Epithelial cell of alveolus of lung (primary cell): ENCODE measurements around the gene SLC19A3. TPM values are rescaled to one million over a fixed set of nuclear protein-coding genes. Genes with fewer than 3 reads are reported as not detected.

Experiments
- total RNA-seq: library from RNA; depleted of rRNA; stranded (reverse); fragments of >200 nt; gene quantifications from 2 replicates; pipeline ENCODE4 v1.2.1, GENCODE V29; 2015

The SLC19A3 gene
- total RNA-seq = 1.0 and 1.9 TPM in 2 replicates

DNA sequence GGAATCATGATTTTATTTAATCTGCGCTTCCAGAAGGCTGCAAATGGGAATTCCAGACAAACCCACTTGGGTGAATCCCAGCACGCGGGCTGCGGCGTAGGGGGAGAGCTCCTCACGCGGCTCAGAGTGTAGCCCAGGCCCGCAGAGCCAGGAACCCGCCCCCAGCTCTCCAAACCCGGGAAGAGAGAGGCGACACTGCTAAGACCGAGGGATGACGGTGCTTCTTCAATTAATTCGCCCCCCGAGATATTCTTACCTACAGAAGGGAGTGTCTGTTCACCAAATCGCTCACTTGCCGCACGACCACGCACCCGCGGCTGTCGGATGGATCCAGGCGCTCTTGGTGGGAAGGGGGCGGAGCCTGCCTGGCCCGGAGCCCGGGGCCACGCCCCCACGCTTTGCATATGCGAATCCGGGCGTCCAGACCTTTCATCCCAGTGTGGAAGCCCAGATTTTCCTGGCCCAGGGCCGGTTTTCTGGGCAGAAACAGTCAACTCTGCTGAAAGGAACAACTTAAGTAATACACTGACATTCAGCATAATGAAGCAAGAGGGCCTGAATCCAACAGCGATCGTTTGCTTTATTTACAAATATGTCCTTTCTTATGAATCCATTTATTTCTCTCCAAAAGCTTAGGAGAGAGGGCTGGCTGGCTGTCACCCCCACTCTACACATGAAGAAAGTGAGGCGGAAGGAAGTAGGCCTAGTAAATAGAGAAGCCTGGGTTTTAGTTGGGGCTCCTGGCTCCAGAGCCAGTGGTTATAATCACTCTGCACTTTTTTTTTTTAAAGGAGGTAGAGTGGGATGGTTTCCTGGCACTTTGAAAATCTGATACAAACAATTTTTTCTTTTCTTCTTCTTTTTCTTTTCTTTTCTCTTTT, at the start of gene SLC19A3:
Gene SLC19A3 (minus strand): TSS at position 342 of the 881 bp plus-strand sequence. CDS start 15,710 bp downstream, outside the sequence.

DNA sequence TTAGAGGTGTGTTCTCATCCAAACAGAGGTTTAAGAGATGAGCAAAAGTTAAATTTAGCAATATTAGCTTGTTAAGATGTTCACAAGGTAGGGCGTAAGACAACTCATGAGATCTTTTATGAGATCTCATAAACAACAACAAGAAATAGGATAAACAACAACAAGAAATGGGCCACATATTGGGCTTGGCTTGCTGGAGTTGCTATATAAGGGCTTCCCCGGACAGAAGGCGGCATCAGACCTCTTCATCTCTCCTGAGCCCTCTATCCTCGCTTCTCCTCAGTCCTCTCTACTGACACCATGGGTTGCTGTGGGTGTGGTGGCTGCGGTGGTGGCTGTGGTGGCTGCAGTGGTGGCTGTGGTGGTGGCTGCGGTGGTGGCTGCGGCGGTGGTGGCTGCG, 27.8 kb upstream of the SLC19A3 start, which contains the start of gene SCYGR8:
Gene SCYGR8 (plus strand): TSS at position 301 of the 400 bp plus-strand sequence. CDS start 0 bp downstream, at position 301.

DNA sequence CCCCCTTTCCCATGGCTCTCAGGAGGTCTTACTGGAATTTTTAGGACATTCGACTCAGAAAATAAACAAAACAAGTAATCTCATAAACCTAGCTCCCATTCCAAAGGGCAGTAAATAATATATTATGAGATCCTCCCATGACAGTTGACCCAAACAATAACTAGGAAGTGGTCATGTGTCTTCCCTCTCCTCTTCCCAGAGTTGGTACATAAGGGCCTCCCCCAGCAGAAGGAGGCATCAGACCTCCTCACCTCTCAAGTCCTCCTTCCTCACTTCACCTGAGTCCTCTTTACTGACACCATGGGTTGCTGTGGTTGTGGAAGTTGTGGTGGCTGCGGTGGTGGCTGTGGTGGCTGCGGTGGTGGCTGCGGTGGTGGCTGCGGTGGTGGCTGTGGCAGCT, 10.2 kb upstream of the SLC19A3 start, which contains the start of gene SCYGR7:
Gene SCYGR7 (plus strand): TSS at position 301 of the 400 bp plus-strand sequence. CDS start 0 bp downstream, at position 301.

DNA sequence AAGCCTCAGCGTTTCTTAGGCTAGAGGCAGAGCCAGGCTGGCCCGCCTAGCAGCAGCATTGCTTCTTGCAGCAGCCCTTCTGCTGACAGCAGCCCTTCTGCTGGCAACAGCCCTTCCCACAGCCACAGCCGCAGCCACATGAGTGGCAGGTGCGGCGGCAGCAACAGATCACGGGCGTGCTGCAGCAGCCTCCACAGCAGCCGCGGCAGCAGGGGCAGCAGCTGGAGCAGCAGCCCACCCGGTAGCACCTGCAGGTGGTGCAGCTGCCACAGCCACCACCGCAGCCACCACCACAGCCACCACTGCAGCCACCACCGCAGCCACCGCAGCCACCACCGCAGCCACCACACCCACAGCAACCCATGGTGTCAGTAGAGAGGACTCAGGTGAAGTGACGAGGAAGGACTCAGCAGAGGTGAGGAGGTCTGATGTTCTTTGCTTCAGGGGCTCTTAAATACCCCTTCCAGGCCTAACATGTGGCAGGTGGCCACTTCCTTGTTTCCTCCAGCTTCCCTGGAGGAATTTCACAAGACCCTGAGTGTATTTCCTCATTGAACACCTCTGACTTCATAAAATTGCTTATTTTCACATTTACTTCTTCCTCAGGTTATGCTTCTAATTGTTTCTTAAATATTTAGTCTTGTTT, 6.7 kb upstream of the SLC19A3 start, which contains the start of gene SCYGR6:
Gene SCYGR6 (minus strand): TSS at position 364 of the 646 bp plus-strand sequence. CDS start 0 bp downstream, at position 364.

DNA sequence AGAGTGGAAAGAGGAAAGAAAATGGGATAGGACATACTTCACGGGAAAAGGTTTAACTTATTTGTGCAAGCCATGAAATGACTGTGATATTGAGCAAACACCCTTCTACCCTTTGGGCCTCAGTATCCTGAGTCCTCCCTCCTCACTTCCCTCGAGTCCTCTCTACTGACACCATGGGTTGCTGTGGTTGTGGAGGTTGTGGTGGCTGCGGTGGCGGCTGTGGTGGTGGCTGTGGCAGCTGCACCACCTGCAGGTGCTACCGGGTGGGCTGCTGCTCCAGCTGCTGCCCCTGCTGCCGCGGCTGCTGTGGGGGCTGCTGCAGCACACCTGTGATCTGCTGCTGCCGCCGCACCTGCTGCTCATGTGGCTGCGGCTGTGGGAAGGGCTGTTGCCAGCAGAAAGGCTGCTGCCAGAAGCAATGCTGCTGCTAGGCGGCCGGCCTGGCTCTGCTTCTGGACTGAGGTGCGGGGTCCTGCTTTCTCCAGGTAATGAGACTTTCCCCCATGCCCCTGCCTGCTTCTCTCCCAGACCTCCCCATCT, 51.1 kb downstream of the SLC19A3 start, which contains the start of gene SCYGR5:
Gene SCYGR5 (plus strand): TSS at position 174 of the 540 bp plus-strand sequence. CDS start 0 bp downstream, at position 174.

Other genes starting within 250 kb of the SLC19A3 start
- 44.9 and 91.7 TPM in 2 replicates for gene AGFG1, start 245.9 kb downstream of the SLC19A3 start, total RNA-seq
- not detected in 2 replicates for gene SCYGR2, start 119.1 kb downstream of the SLC19A3 start, total RNA-seq
- not detected in 2 replicates for gene SCYGR3, start 103.2 kb downstream of the SLC19A3 start, total RNA-seq
- not detected in 2 replicates for gene SCYGR4, start 100.5 kb downstream of the SLC19A3 start, total RNA-seq
- not detected in 2 replicates for gene SCYGR5, start 51.2 kb downstream of the SLC19A3 start, total RNA-seq
- not detected in 2 replicates for gene SCYGR6, start 6.7 kb upstream of the SLC19A3 start, total RNA-seq
- not detected in 2 replicates for gene SCYGR7, start 10.3 kb upstream of the SLC19A3 start, total RNA-seq
- not detected in 2 replicates for gene SCYGR8, start 27.9 kb upstream of the SLC19A3 start, total RNA-seq
- gene CCL20, start 95.8 kb upstream of the SLC19A3 start, total RNA-seq = 0.88 and 14.0 TPM in 2 replicates
- gene DAW1, start 153.6 kb upstream of the SLC19A3 start, total RNA-seq = 0.32 and 1.8 TPM in 2 replicates